Measurements from ENCODE around the gene CRTC2. TPM values are rescaled to one million over a fixed set of nuclear protein-coding genes. Genes with fewer than 3 reads are reported as not detected.

The CRTC2 gene
- total and polyA plus RNA-seq, 9 of the 15 experiments (the other 6 are each of a cell fraction or from before 2014, with no cell fraction given) = 2.7 to 26.4 (median 10.2) TPM

DNA sequence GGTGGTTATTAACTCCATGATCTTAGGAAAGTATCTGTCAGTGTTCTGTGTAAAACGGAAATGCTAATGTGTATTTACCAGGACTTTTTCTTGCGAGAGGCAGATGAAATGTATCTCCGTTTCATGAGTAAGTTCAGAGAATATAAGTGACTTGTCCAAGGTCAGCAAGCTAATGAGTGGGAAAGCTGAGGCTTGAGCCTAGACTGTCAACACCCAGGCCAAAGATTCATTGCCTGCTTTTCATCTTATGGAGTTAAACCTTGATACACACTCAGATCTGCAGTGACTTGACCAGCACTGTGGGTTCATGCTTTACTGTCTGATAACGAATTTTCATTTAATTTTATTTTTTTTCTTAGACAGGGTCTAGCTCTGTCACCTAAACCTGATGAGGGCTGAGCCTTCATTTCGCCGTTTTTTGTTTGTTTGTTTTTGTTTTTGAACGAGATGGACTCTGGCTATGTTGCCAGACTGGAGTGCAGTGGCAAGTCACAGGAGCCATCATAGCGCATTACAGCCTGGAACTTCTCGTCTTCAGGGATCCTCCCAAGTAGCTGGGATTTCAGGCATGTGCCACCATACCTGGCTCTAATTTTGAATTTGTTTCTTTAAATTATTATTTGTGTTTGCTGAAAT, 20.0 kb upstream of the CRTC2 start (continued):
- TF ChIP-seq, protein P1, sequence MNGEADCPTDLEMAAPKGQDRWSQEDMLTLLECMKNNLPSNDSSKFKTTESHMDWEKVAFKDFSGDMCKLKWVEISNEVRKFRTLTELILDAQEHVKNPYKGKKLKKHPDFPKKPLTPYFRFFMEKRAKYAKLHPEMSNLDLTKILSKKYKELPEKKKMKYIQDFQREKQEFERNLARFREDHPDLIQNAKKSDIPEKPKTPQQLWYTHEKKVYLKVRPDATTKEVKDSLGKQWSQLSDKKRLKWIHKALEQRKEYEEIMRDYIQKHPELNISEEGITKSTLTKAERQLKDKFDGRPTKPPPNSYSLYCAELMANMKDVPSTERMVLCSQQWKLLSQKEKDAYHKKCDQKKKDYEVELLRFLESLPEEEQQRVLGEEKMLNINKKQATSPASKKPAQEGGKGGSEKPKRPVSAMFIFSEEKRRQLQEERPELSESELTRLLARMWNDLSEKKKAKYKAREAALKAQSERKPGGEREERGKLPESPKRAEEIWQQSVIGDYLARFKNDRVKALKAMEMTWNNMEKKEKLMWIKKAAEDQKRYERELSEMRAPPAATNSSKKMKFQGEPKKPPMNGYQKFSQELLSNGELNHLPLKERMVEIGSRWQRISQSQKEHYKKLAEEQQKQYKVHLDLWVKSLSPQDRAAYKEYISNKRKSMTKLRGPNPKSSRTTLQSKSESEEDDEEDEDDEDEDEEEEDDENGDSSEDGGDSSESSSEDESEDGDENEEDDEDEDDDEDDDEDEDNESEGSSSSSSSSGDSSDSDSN (IDR thresholded peaks at IDR 0.05; ENCODE audit: borderline replicate concordance in 1 of 2, low read depth in 2 of 2, low read length in 2 of 2) = 0 out of 4 replicates have a peak, but pooled peaks of 1 of the 2 experiments have one; percentile 14
- no peak for TF ChIP-seq ATF7 (IDR thresholded peaks at IDR 0.05)
- TF ChIP-seq, protein P2, sequence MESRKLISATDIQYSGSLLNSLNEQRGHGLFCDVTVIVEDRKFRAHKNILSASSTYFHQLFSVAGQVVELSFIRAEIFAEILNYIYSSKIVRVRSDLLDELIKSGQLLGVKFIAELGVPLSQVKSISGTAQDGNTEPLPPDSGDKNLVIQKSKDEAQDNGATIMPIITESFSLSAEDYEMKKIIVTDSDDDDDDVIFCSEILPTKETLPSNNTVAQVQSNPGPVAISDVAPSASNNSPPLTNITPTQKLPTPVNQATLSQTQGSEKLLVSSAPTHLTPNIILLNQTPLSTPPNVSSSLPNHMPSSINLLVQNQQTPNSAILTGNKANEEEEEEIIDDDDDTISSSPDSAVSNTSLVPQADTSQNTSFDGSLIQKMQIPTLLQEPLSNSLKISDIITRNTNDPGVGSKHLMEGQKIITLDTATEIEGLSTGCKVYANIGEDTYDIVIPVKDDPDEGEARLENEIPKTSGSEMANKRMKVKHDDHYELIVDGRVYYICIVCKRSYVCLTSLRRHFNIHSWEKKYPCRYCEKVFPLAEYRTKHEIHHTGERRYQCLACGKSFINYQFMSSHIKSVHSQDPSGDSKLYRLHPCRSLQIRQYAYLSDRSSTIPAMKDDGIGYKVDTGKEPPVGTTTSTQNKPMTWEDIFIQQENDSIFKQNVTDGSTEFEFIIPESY (CRISPR knock-in tag; IDR thresholded peaks at IDR 0.05) = no peak
- TF ChIP-seq, protein P3, sequence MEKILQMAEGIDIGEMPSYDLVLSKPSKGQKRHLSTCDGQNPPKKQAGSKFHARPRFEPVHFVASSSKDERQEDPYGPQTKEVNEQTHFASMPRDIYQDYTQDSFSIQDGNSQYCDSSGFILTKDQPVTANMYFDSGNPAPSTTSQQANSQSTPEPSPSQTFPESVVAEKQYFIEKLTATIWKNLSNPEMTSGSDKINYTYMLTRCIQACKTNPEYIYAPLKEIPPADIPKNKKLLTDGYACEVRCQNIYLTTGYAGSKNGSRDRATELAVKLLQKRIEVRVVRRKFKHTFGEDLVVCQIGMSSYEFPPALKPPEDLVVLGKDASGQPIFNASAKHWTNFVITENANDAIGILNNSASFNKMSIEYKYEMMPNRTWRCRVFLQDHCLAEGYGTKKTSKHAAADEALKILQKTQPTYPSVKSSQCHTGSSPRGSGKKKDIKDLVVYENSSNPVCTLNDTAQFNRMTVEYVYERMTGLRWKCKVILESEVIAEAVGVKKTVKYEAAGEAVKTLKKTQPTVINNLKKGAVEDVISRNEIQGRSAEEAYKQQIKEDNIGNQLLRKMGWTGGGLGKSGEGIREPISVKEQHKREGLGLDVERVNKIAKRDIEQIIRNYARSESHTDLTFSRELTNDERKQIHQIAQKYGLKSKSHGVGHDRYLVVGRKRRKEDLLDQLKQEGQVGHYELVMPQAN (IDR thresholded peaks at IDR 0.05; ENCODE audit: borderline replicate concordance) = peak; percentile 39; the same call in 1 of the 2 replicates
- peak; percentile 10 for TF ChIP-seq SAP30 (IDR thresholded peaks at IDR 0.05; ENCODE audit: borderline replicate concordance, insufficient read depth, low read depth, low read length, poor library complexity, severe bottlenecking)
- 0 out of 2 replicates have a peak, but pooled peaks have one; percentile 10 for TF ChIP-seq EHMT2 (IDR thresholded peaks at IDR 0.05)
- TF ChIP-seq MEIS2 (IDR thresholded peaks at IDR 0.05; ENCODE audit: partially characterized antibody) = peak; percentile 86
- TF ChIP-seq MTA1 (IDR thresholded peaks at IDR 0.05; ENCODE audit: borderline replicate concordance) = peak; percentile 36; the same call in 1 of the 2 replicates
- TF ChIP-seq, protein P4, sequence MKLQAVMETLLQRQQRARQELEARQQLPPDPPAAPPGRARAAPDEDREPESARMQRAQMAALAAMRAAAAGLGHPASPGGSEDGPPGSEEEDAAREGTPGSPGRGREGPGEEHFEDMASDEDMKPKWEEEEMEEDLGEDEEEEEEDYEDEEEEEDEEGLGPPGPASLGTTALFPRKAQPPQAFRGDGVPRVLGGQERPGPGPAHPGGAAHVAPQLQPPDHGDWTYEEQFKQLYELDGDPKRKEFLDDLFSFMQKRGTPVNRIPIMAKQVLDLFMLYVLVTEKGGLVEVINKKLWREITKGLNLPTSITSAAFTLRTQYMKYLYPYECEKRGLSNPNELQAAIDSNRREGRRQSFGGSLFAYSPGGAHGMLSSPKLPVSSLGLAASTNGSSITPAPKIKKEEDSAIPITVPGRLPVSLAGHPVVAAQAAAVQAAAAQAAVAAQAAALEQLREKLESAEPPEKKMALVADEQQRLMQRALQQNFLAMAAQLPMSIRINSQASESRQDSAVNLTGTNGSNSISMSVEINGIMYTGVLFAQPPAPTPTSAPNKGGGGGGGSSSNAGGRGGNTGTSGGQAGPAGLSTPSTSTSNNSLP (IDR thresholded peaks at IDR 0.05; ENCODE audit: borderline replicate concordance, low read depth, low read length) = peak; percentile 39; the same call in 1 of the 2 replicates
- TF ChIP-seq ELF2 (CRISPR knock-in tag; IDR thresholded peaks at IDR 0.05) = 0 out of 2 replicates have a peak, but pooled peaks have one; percentile 21
- TF ChIP-seq ATF1 (CRISPR knock-in tag; IDR thresholded peaks at IDR 0.05) = no peak
- TF ChIP-seq ATF1 (tag; IDR thresholded peaks at IDR 0.05) = no peak
- TF ChIP-seq, protein P5, sequence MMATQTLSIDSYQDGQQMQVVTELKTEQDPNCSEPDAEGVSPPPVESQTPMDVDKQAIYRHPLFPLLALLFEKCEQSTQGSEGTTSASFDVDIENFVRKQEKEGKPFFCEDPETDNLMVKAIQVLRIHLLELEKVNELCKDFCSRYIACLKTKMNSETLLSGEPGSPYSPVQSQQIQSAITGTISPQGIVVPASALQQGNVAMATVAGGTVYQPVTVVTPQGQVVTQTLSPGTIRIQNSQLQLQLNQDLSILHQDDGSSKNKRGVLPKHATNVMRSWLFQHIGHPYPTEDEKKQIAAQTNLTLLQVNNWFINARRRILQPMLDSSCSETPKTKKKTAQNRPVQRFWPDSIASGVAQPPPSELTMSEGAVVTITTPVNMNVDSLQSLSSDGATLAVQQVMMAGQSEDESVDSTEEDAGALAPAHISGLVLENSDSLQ (IDR thresholded peaks at IDR 0.05) = 0 out of 2 replicates have a peak, but pooled peaks have one; percentile 18
- TF ChIP-seq FOSL1 (tag; conservative IDR thresholded peaks at IDR 0.05) = no peak
- peak; percentile 28 for TF ChIP-seq TBP (optimal IDR thresholded peaks at IDR 0.05; ENCODE audit: low read depth, low read length)
- TF ChIP-seq, protein P6, sequence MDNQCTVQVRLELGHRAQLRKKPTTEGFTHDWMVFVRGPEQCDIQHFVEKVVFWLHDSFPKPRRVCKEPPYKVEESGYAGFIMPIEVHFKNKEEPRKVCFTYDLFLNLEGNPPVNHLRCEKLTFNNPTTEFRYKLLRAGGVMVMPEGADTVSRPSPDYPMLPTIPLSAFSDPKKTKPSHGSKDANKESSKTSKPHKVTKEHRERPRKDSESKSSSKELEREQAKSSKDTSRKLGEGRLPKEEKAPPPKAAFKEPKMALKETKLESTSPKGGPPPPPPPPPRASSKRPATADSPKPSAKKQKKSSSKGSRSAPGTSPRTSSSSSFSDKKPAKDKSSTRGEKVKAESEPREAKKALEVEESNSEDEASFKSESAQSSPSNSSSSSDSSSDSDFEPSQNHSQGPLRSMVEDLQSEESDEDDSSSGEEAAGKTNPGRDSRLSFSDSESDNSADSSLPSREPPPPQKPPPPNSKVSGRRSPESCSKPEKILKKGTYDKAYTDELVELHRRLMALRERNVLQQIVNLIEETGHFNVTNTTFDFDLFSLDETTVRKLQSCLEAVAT (IDR thresholded peaks at IDR 0.05) = peak; percentile 20 to 34; a peak in 1 of 4 replicates

Data from K562 (cell line).